Ascending aorta (tissue), 2 donors: Measurements from ENCODE around the gene INPP5D. TPM values are rescaled to one million over a fixed set of nuclear protein-coding genes. Genes with fewer than 3 reads are reported as not detected.

Experiments
- DNase-seq, 2 donors: peaks; one replicate each; pipeline ENCODE4 v3.0.0-alpha.2; 2019; ENCODE audit warnings: low spot score in 2 of 2
- H3K27ac ChIP-seq, 2 donors: fragments of 200-600 bp; sonication (generic); one replicate each; pipeline ENCODE4 v1.5.1; 2016 to 2017; ENCODE audit warnings: mild to moderate bottlenecking in 1 of 2
- H3K27me3 ChIP-seq: fragments of 200-600 bp; sonication (generic); one replicate; pipeline ENCODE4 v1.5.1; 2017
- H3K36me3 ChIP-seq, 2 donors: fragments of 200-600 bp; sonication (generic); one replicate each; pipeline ENCODE4 v1.5.1; 2016
- H3K4me1 ChIP-seq, 2 donors: fragments of 200-600 bp; sonication (generic); one replicate each; pipeline ENCODE4 v1.5.1; 2016 to 2017; ENCODE audit warnings: mild to moderate bottlenecking in 1 of 2
- H3K4me3 ChIP-seq, 2 donors: fragments of 200-600 bp; sonication (generic); one replicate each; pipeline ENCODE4 v1.5.1; 2016 to 2017; ENCODE audit warnings: mild to moderate bottlenecking in 1 of 2
- H3K9me3 ChIP-seq, 2 donors: fragments of 200-600 bp; sonication (generic); one replicate each; pipeline ENCODE4 v1.5.1; 2016
- CTCF ChIP-seq, 3 experiments: fragments of 200-600 bp in 2 of 3; fragments of 450-650 bp in 1 of 3; sonication (generic) in 2 of 3; IDR thresholded peaks; one replicate each; pipeline ENCODE4 v1.5.1; 2016 to 2019; ENCODE audit warnings: antibody characterized with exemption in 3 of 3, mild to moderate bottlenecking in 1 of 3, moderate library complexity in 1 of 3
- intact Hi-C: fragments of 100-400 bp; cut with DNase I; formaldehyde crosslinking; loops from one replicate; pipeline ENCODE4 v1.15.1; 2023
- total RNA-seq: library from RNA; depleted of rRNA; stranded (reverse); fragments of >200 nt; gene quantifications from one replicate; pipeline ENCODE4 v1.1.0, GENCODE V29; 2016

Gene INPP5D
- total RNA-seq, 1 donor from 2014 or later: 21.7 TPM

DNA sequence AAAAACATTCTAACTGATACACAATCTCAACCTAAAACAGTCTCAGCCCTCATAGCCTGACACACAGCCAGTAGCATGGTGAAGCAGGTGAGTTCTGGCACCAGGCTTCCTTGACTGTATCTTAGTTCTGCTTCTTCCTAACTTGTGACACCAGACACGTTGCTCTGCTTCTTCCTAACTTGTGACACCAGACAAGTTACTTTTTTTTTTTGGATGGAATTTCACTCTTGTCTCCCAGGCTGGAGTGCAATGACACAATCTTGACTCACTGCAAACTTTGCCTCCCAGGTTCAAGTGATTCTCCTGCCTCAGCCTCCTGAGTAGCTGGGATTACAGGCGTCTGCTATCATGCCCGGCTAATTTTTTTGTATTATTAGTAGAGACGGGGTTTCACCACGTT is 184.7 kb downstream of the INPP5D start:
- H3K27me3 ChIP-seq: no peaks in the 10 kb centered on the region
- intact Hi-C loops: no loop called here

DNA sequence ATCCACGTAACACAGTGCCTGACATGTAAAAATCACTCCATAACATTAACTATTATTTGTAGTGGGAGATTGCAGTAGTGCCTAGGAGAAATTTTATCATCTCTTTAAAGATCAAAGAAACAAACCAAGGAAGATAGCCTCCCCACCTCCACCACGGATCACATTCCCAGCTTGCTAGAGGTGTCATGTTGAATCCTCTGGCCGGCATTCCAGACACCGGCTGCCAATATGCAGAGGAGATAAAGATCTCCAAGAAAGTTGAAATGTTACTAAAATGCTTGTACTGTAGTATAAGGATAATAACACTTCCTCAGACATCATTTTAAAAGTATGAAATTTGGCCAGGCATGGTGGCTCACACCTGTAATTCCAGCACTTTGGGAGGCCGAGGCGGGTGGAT is 185.3 kb downstream of the INPP5D start:
- Histone ChIP-seq H3K4me1 (no peaks in the 10 kb centered on the region), H3K27ac (no peak overlapping the region), H3K4me3 (no peak overlapping the region), H3K36me3 (no peaks in the 10 kb centered on the region), H3K9me3 (no peaks in the 10 kb centered on the region), H3K27me3 (no peaks in the 10 kb centered on the region)
- intact Hi-C loops: no loop called here
- DNase-seq: no peak
- no peak for TF ChIP-seq CTCF (IDR thresholded peaks at IDR 0.05)

More for the DNA sequence above, 184.7 kb downstream of the INPP5D start:
- Histone ChIP-seq H3K27ac (no peak overlapping the region), H3K4me1 (no peaks in the 10 kb centered on the region), H3K9me3 (no peaks in the 10 kb centered on the region), H3K4me3 (no peak overlapping the region), H3K36me3 (no peaks in the 10 kb centered on the region)
- DNase-seq: no peak
- no peak for TF ChIP-seq CTCF (IDR thresholded peaks at IDR 0.05)

DNA sequence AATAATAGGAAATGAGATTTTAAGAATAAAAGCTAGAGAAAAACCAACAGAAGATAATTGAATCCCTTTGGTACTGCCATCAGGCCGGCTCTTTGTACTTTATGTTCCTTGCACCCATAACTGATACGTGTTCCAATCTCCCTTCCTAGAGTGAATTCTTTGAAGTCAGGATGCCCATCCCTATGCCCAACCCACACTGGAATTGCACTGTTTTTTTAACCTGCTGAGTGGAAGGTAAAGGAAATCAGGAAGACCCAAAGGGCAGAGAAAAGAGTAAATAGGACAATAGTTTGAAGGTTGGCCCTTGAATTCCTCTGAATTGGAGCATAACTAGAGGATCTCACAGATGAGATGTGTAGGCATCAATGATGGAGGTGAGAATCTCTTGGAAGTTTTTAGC is 187.0 kb downstream of the INPP5D start:
- DNase-seq: no peak
- no peaks in the 10 kb centered on the region for H3K27me3 ChIP-seq
- intact Hi-C loops: no loop called here
- H3K4me3 ChIP-seq: no peak overlapping the region
- no peaks in the 10 kb centered on the region for H3K4me1 ChIP-seq
- no peak for TF ChIP-seq CTCF (IDR thresholded peaks at IDR 0.05)
- H3K36me3 ChIP-seq: no peaks in the 10 kb centered on the region
- no peaks in the 10 kb centered on the region for H3K9me3 ChIP-seq
- H3K27ac ChIP-seq: no peak overlapping the region

GRCh38 chr2:233247744-233248143 is 187.6 kb downstream of the INPP5D start:
- DNase-seq: no peak
- no peaks in the 10 kb centered on the region for H3K27me3 ChIP-seq
- no peak for TF ChIP-seq CTCF (IDR thresholded peaks at IDR 0.05)
- no peaks in the 10 kb centered on the region for H3K36me3 ChIP-seq
- H3K4me3 ChIP-seq: no peak overlapping the region
- no peak overlapping the region for H3K27ac ChIP-seq
- H3K9me3 ChIP-seq: no peaks in the 10 kb centered on the region
- intact Hi-C loops: no loop called here
- peaks cover 3 to 6% of the 10 kb centered on the region in 2 donors for H3K4me1 ChIP-seq

DNA sequence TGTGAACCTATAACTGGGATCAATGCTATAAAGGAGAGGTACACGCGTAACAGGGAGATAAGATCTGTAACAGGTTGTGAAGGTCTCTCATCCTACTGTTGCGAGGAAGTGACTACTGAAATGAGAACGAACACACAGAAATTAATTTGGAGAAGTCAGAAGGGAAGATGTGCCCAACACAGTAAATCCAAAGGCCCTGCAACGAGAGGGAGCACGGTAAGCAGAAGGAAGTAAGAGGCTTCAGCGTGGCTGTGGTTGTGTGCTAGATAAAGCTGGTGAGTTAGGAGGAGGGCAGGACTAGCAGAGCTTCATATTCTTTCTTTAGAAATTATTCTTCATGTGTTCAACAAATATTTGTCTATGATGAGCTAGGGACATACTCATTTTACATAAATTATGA is 188.9 kb downstream of the INPP5D start:
- no peaks in the 10 kb centered on the region for H3K27me3 ChIP-seq
- TF ChIP-seq CTCF (IDR thresholded peaks at IDR 0.05): no peak
- peaks cover 3 to 14% of the 10 kb centered on the region in 2 donors for H3K4me1 ChIP-seq
- DNase-seq: no peak
- no peak overlapping the region for H3K4me3 ChIP-seq
- intact Hi-C loops: no loop called here
- no peak overlapping the region for H3K27ac ChIP-seq
- H3K9me3 ChIP-seq: no peaks in the 10 kb centered on the region
- no peaks in the 10 kb centered on the region for H3K36me3 ChIP-seq

DNA sequence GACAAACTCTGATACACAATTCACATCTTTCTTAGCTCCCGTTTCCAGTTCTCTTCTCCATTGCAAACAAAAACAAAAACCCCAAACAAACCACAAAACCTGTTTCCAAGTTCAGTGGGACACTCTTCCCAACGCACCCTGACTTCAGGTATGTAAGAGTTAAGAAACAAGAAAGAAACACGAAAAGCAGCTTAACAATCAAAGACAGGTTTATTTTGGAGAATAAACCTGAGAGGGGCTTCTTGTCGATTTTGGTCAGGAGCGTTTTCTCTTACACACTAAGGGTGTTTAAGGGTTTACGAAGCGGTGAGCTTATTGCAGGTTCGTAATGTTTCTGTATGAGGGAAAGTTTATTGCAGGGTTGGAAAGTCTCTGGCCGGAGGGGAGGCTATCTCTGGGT is 190.4 kb downstream of the INPP5D start:
- Histone ChIP-seq H3K9me3 (no peaks in the 10 kb centered on the region), H3K4me3 (no peak overlapping the region), H3K36me3 (no peaks in the 10 kb centered on the region), H3K27ac (peak overlapping the region in 1 of 2 donors; percentile 88), H3K4me1 (peaks cover 3 to 14% of the 10 kb centered on the region in 2 donors), H3K27me3 (no peaks in the 10 kb centered on the region)
- TF ChIP-seq CTCF (IDR thresholded peaks at IDR 0.05): no peak
- intact Hi-C loops: loop anchor here (2.0 to 5.0 kb wide), 5 partner anchors 153 to 700 kb away; partner anchors contain the start of genes EIF4E2, TIGD1 and USP40
- DNase-seq: no peak
